ENCODE results near the gene LGR5. TPM values are rescaled to one million over a fixed set of nuclear protein-coding genes. Genes with fewer than 3 reads are reported as not detected.

The LGR5 gene
- total RNA-seq, 1 donor from 2014 or later: 2.7 TPM

DNA sequence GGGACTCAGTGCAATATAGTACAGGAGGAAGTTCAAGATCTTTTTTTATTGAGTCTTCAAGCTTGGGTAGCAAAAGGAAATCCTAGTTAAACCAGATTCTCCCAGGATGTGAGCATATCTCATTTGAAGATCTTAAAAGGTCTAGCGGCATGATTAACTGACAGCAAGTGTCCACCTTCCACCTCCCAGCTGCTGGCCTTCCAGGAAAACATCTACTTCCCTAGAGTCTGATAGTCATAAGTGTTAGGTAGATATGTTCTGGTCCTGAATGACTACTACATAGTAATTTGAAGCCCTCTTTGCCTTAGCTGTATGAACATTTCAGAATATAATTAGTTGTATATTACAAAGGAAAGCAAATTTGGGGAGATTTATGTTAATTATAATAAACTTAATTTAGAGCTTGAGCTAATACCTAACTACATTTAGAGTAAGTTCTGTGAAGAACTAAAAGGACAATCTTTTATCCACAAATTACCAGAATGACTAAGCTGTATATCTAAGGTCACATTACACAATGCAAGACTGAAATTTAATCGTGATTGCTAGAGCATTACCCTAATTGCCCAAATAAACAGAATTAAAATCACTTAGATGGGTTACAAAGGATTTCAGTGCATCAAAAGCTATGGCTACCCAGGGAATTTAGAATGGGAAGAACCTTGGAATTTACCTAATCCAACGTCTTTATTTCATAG lies 9.9 kb downstream of the LGR5 start:
- Histone ChIP-seq H3K27me3 (no peaks in the 10 kb centered on the region), H3K9me3 (no peaks in the 10 kb centered on the region), H3K36me3 (no peaks in the 10 kb centered on the region), H3K27ac (no peak overlapping the region), H3K4me1 (no peaks in the 10 kb centered on the region), H3K4me3 (no peak overlapping the region)
- DNase-seq (ENCODE audit: extremely low spot score in 2 of 2): no peak
- intact Hi-C loops (cut with DNase I): no loop called here
- no peak for TF ChIP-seq POLR2A (IDR thresholded peaks at IDR 0.05)
- TF ChIP-seq, protein P1, sequence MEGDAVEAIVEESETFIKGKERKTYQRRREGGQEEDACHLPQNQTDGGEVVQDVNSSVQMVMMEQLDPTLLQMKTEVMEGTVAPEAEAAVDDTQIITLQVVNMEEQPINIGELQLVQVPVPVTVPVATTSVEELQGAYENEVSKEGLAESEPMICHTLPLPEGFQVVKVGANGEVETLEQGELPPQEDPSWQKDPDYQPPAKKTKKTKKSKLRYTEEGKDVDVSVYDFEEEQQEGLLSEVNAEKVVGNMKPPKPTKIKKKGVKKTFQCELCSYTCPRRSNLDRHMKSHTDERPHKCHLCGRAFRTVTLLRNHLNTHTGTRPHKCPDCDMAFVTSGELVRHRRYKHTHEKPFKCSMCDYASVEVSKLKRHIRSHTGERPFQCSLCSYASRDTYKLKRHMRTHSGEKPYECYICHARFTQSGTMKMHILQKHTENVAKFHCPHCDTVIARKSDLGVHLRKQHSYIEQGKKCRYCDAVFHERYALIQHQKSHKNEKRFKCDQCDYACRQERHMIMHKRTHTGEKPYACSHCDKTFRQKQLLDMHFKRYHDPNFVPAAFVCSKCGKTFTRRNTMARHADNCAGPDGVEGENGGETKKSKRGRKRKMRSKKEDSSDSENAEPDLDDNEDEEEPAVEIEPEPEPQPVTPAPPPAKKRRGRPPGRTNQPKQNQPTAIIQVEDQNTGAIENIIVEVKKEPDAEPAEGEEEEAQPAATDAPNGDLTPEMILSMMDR (IDR thresholded peaks at IDR 0.05): no peak
- TF ChIP-seq POLR2AphosphoS5 (IDR thresholded peaks at IDR 0.05; ENCODE audit: insufficient read depth in 1 of 2, low read depth in 1 of 2): no peak

DNA sequence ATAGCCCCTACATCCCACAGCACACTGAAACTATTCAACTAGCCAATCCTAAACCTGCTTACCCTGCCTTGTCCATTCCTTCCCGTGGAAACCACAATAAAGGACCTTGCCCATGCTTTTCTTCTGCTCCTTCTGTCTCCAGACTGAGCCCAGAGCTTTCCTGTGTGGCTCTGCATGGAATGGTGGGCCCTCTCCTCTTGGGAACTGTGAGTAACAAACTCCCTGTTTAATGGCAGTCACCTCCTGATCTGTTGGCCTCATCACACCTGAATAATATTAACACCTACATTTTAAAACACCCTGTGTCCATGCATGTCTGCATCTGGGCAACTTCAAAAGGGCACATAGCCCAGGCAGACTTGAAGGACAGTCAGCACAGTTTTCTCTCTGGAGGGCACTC lies 12.4 kb downstream of the LGR5 start:
- TF ChIP-seq, protein P1 (IDR thresholded peaks at IDR 0.05): no peak
- TF ChIP-seq POLR2AphosphoS5 (IDR thresholded peaks at IDR 0.05; ENCODE audit: insufficient read depth in 1 of 2, low read depth in 1 of 2) (no peak), POLR2A (IDR thresholded peaks at IDR 0.05) (no peak)

DNA sequence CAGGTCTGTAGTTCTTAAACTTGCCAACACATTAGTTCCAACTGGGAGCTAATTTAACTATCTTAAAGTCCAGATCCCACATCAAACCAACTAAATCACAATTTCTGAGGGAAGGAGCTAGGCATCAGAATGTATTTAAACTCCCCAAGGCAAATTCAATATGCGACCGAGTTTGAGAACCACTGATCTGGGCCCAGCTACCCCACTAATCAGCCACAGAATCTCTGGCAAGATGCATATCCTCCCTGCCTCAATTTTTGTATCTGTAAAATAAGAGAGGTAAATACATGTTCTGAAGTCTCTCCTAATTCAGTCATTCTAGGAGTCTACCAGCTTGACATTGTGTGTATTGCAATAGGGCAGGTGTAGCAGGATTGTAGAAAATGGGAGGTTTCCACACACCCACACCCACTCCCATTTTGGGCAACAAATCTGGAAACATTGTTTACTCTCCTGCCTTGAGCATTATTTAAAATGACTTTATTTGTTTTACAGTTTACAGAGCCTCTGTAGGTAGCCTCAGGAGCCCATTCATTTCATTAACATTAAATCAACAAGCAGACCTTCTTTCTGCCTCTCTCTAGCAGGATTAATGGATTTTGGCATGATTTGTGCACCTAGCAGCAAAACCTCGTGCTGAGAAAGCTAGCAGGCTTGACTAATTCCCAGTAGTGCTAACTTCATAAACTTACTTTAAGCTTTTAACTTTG lies 15.6 kb downstream of the LGR5 start:
- DNase-seq (ENCODE audit: extremely low spot score in 2 of 2): no peak
- no peaks in the 10 kb centered on the region for H3K9me3 ChIP-seq
- H3K4me1 ChIP-seq: no peaks in the 10 kb centered on the region
- no peak for TF ChIP-seq POLR2AphosphoS5 (IDR thresholded peaks at IDR 0.05; ENCODE audit: insufficient read depth in 1 of 2, low read depth in 1 of 2)
- TF ChIP-seq, protein P1 (IDR thresholded peaks at IDR 0.05): no peak
- no peak for TF ChIP-seq POLR2A (IDR thresholded peaks at IDR 0.05)
- no peaks in the 10 kb centered on the region for H3K36me3 ChIP-seq
- H3K4me3 ChIP-seq: no peak overlapping the region
- intact Hi-C loops (cut with DNase I): no loop called here
- H3K27me3 ChIP-seq: no peaks in the 10 kb centered on the region
- no peak overlapping the region for H3K27ac ChIP-seq

More for the DNA sequence above, 12.4 kb downstream of the LGR5 start:
- H3K9me3 ChIP-seq: no peaks in the 10 kb centered on the region
- H3K36me3 ChIP-seq: no peaks in the 10 kb centered on the region
- intact Hi-C loops (cut with DNase I): no loop called here
- no peaks in the 10 kb centered on the region for H3K4me1 ChIP-seq
- no peak overlapping the region for H3K4me3 ChIP-seq
- H3K27ac ChIP-seq: no peak overlapping the region
- no peaks in the 10 kb centered on the region for H3K27me3 ChIP-seq
- no peak for DNase-seq (ENCODE audit: extremely low spot score in 2 of 2)

DNA sequence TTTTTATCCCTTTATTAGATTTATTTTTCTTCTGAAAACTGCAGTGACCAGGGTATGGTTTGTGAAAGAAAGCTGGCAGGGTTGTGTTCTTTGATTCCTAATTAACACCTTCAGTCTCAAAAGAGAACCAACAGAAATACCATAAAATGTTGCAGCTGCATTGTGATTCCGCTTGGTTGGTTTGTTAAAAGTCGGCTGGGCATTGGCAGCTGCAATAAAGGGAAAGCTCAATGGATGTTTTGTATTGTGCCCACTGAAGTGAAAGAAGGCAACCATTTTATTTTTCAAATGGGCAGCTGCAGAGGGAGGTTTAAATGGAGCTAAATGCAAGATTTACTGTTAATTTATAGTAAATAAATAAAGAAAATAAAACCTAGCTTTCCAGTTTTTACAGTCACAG lies 16.7 kb downstream of the LGR5 start:
- H3K27me3 ChIP-seq: no peaks in the 10 kb centered on the region
- intact Hi-C loops (cut with DNase I): no loop called here
- H3K27ac ChIP-seq: no peak overlapping the region
- H3K36me3 ChIP-seq: no peaks in the 10 kb centered on the region
- TF ChIP-seq POLR2A (IDR thresholded peaks at IDR 0.05): no peak
- TF ChIP-seq, protein P1 (IDR thresholded peaks at IDR 0.05): no peak
- TF ChIP-seq POLR2AphosphoS5 (IDR thresholded peaks at IDR 0.05; ENCODE audit: insufficient read depth in 1 of 2, low read depth in 1 of 2): no peak
- no peak for DNase-seq (ENCODE audit: extremely low spot score in 2 of 2)
- H3K9me3 ChIP-seq: no peaks in the 10 kb centered on the region
- H3K4me1 ChIP-seq: no peaks in the 10 kb centered on the region
- H3K4me3 ChIP-seq: no peak overlapping the region

DNA sequence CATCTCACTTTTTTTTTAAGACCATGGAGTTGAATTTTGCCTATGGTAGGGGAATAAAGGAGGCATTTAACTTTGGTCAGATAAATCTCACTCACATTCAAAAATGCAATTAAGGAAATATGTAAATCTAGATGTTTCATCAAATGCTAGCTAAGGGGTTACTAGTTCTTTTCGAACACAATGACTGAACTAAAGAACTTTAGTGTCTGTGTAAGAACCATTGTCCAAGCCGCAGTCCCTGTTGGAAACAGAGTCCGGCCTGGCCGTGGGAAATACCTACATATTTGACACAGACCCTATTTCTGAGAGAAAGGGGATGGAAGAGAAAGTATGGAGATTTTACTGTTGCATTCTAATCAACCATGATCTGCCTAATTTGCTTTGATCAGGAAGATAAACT lies 17.4 kb downstream of the LGR5 start:
- Histone ChIP-seq H3K36me3 (no peaks in the 10 kb centered on the region), H3K27me3 (no peaks in the 10 kb centered on the region), H3K27ac (no peak overlapping the region), H3K4me3 (no peak overlapping the region), H3K9me3 (no peaks in the 10 kb centered on the region), H3K4me1 (no peaks in the 10 kb centered on the region)
- TF ChIP-seq POLR2AphosphoS5 (IDR thresholded peaks at IDR 0.05; ENCODE audit: insufficient read depth in 1 of 2, low read depth in 1 of 2) (no peak), POLR2A (IDR thresholded peaks at IDR 0.05) (no peak)
- TF ChIP-seq, protein P1 (IDR thresholded peaks at IDR 0.05): no peak
- no peak for DNase-seq (ENCODE audit: extremely low spot score in 2 of 2)
- intact Hi-C loops (cut with DNase I): no loop called here

Measured in vagina (tissue), 2 donors.